Stimulated activated CD4-positive, alpha-beta T cell treated with anti-CD3 and anti-CD28 coated beads, Interleukin-2, amount 100 ng/mL, for 4 hours (primary cell): ENCODE results near the gene NEMF.
"Not testable (repeated sequence)": the region's sequence is repeated elsewhere in the genome, so short reads cannot be mapped to it uniquely, and the experiment has no call there.

Experiments used
- DNase-seq: peaks from one replicate; pipeline ENCODE4 v3.0.0-alpha.2; 2020; ENCODE audit warnings: low read depth

Gene NEMF

GRCh38 chr14:49746476-49746875 is 106.1 kb downstream of the NEMF start:
- DNase-seq = not testable (repeated sequence)

GRCh38 chr14:49745191-49745590 is 107.4 kb downstream of the NEMF start:
- DNase-seq = no peak

GRCh38 chr14:49735669-49736068 is 116.9 kb downstream of the NEMF start:
- DNase-seq = not testable (repeated sequence)

GRCh38 chr14:49733836-49734235 is 118.8 kb downstream of the NEMF start:
- no peak for DNase-seq

GRCh38 chr14:49732896-49733295 is 119.7 kb downstream of the NEMF start:
- no peak for DNase-seq
